Measurements from ENCODE around the gene SPNS2. TPM values are rescaled to one million over a fixed set of nuclear protein-coding genes. Genes with fewer than 3 reads are reported as not detected.

The SPNS2 gene
- total RNA-seq, 4 donors from 2014 or later = 6.0 to 46.0 (median 22.6) TPM

GRCh38 chr17:4487820-4488716 lies 10.6 kb upstream of the SPNS2 start:
- DNase-seq (ENCODE audit: low spot score) = no peak
- no peak for ATAC-seq (ENCODE audit: low FRiP score)
- no peak for TF ChIP-seq CTCF (IDR thresholded peaks at IDR 0.05)

GRCh38 chr17:4488989-4489595 lies 9.6 kb upstream of the SPNS2 start:
- no peak for DNase-seq (ENCODE audit: low spot score)
- peak; percentile 54 for ATAC-seq (ENCODE audit: low FRiP score)
- TF ChIP-seq CTCF (IDR thresholded peaks at IDR 0.05) = no peak

- ATAC-seq (ENCODE audit: low FRiP score) (no peak), DNase-seq (ENCODE audit: low spot score) (no peak)
- no peak for TF ChIP-seq CTCF (IDR thresholded peaks at IDR 0.05)
Measured at GRCh38 chr17:4490109-4490591, 8.5 kb upstream of the SPNS2 start.

GRCh38 chr17:4490637-4491061 lies 8.0 kb upstream of the SPNS2 start:
- TF ChIP-seq CTCF (IDR thresholded peaks at IDR 0.05) = no peak
- no peak for ATAC-seq (ENCODE audit: low FRiP score)
- DNase-seq (ENCODE audit: low spot score) = no peak

- ATAC-seq (ENCODE audit: low FRiP score) = no peak
- no peak for DNase-seq (ENCODE audit: low spot score)
- TF ChIP-seq CTCF (IDR thresholded peaks at IDR 0.05) = no peak
Measured at GRCh38 chr17:4492721-4493561, 5.7 kb upstream of the SPNS2 start.

GRCh38 chr17:4497101-4497824 lies 1.4 kb upstream of the SPNS2 start:
- ATAC-seq (ENCODE audit: low FRiP score) = no peak
- no peak for TF ChIP-seq CTCF (IDR thresholded peaks at IDR 0.05)
- no peak for DNase-seq (ENCODE audit: low spot score)

Measured in omental fat pad (tissue), 4 donors.